ENCODE measurements around the gene RAB3C. TPM values are rescaled to one million over a fixed set of nuclear protein-coding genes. Genes with fewer than 3 reads are reported as not detected.

RAB3C gene
- total RNA-seq, 1 donor from 2014 or later, result 0.52 TPM

DNA sequence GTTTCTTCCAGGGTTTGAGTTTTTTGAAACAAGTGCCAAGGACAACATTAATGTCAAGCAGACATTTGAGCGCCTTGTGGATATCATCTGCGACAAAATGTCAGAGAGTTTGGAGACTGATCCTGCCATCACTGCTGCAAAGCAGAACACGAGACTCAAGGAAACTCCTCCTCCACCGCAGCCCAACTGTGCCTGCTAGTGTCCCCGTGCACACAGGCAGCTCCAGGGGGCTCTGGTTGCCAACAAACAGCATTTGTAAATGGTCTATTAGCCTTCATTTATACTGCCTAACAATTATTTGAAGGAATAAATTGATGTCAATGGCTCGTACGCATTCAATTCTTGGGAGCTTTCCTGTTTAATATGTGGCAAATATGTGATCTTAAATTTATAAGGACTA, 268.3 kb downstream of the RAB3C start:
- H3K9me3 ChIP-seq (ENCODE audit: control insufficient read depth in 3 of 3, low read length in 3 of 3), result no peaks in the 10 kb centered on the region
- H3K9ac ChIP-seq (ENCODE audit: low read depth in 1 of 3, low read length in 3 of 3), result no peak overlapping the region
- H3K4me1 ChIP-seq (ENCODE audit: control insufficient read depth in 3 of 3, insufficient read depth in 3 of 3, low read length in 3 of 3), result no peaks in the 10 kb centered on the region
- no peaks in the 10 kb centered on the region for H3K36me3 ChIP-seq (ENCODE audit: control insufficient read depth in 3 of 3, insufficient read depth in 3 of 3, low read length in 3 of 3)
- H3K4me3 ChIP-seq (ENCODE audit: low read length in 3 of 3), result no peak overlapping the region
- no peaks in the 10 kb centered on the region for H3K27me3 ChIP-seq (ENCODE audit: control insufficient read depth in 3 of 3, insufficient read depth in 3 of 3, low read length in 3 of 3)
- no peak overlapping the region for H3K27ac ChIP-seq (ENCODE audit: low read depth, low read length)

GRCh38 chr5:58851571-58851970, 268.7 kb downstream of the RAB3C start:
- Histone ChIP-seq H3K27me3 (ENCODE audit: control insufficient read depth in 3 of 3, insufficient read depth in 3 of 3, low read length in 3 of 3) (no peaks in the 10 kb centered on the region), H3K36me3 (ENCODE audit: control insufficient read depth in 3 of 3, insufficient read depth in 3 of 3, low read length in 3 of 3) (no peaks in the 10 kb centered on the region), H3K27ac (ENCODE audit: low read depth, low read length) (no peak overlapping the region), H3K4me3 (ENCODE audit: low read length in 3 of 3) (no peak overlapping the region), H3K9me3 (ENCODE audit: control insufficient read depth in 3 of 3, low read length in 3 of 3) (no peaks in the 10 kb centered on the region), H3K9ac (ENCODE audit: low read depth in 1 of 3, low read length in 3 of 3) (no peak overlapping the region), H3K4me1 (ENCODE audit: control insufficient read depth in 3 of 3, insufficient read depth in 3 of 3, low read length in 3 of 3) (no peaks in the 10 kb centered on the region)

- no peak overlapping the region for H3K27ac ChIP-seq (ENCODE audit: low read depth, low read length)
- no peaks in the 10 kb centered on the region for H3K4me1 ChIP-seq (ENCODE audit: control insufficient read depth in 3 of 3, insufficient read depth in 3 of 3, low read length in 3 of 3)
- no peaks in the 10 kb centered on the region for H3K9me3 ChIP-seq (ENCODE audit: control insufficient read depth in 3 of 3, low read length in 3 of 3)
- no peaks in the 10 kb centered on the region for H3K36me3 ChIP-seq (ENCODE audit: control insufficient read depth in 3 of 3, insufficient read depth in 3 of 3, low read length in 3 of 3)
- H3K4me3 ChIP-seq (ENCODE audit: low read length in 3 of 3), result no peak overlapping the region
- H3K27me3 ChIP-seq (ENCODE audit: control insufficient read depth in 3 of 3, insufficient read depth in 3 of 3, low read length in 3 of 3), result no peaks in the 10 kb centered on the region
- no peak overlapping the region for H3K9ac ChIP-seq (ENCODE audit: low read depth in 1 of 3, low read length in 3 of 3)
Measured at GRCh38 chr5:58852566-58852965, 269.7 kb downstream of the RAB3C start.

- Histone ChIP-seq H3K27me3 (ENCODE audit: control insufficient read depth in 3 of 3, insufficient read depth in 3 of 3, low read length in 3 of 3) (no peaks in the 10 kb centered on the region), H3K9me3 (ENCODE audit: control insufficient read depth in 3 of 3, low read length in 3 of 3) (no peaks in the 10 kb centered on the region), H3K4me3 (ENCODE audit: low read length in 3 of 3) (no peak overlapping the region), H3K9ac (ENCODE audit: low read depth in 1 of 3, low read length in 3 of 3) (no peak overlapping the region), H3K4me1 (ENCODE audit: control insufficient read depth in 3 of 3, insufficient read depth in 3 of 3, low read length in 3 of 3) (no peaks in the 10 kb centered on the region), H3K36me3 (ENCODE audit: control insufficient read depth in 3 of 3, insufficient read depth in 3 of 3, low read length in 3 of 3) (no peaks in the 10 kb centered on the region), H3K27ac (ENCODE audit: low read depth, low read length) (no peak overlapping the region)
Measured at GRCh38 chr5:58854441-58854840, 271.6 kb downstream of the RAB3C start.

GRCh38 chr5:58855851-58856739, 273.2 kb downstream of the RAB3C start:
- Histone ChIP-seq H3K36me3 (ENCODE audit: control insufficient read depth in 3 of 3, insufficient read depth in 3 of 3, low read length in 3 of 3) (no peaks in the 10 kb centered on the region), H3K9me3 (ENCODE audit: control insufficient read depth in 3 of 3, low read length in 3 of 3) (no peaks in the 10 kb centered on the region)

DNA sequence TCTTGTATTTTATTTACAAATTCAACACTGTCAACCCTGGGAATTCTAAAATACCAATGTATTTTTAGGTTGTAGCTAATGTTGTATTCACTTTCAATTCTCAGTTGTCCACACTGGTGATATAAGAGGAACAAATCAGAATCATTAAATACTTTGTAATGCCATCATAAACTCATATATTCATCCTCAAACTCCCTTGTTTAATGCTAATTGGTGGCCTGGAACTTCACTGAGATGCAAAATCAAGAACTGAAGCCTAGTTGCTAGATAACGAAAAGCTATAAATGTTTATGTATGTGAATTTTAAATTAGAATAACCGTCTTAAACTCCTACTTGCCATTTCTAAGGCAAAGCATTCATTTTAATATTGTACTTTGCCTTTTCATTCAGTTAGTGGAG, 274.7 kb downstream of the RAB3C start:
- Histone ChIP-seq H3K4me3 (ENCODE audit: low read length in 3 of 3) (no peak overlapping the region), H3K27ac (ENCODE audit: low read depth, low read length) (no peak overlapping the region), H3K9me3 (ENCODE audit: control insufficient read depth in 3 of 3, low read length in 3 of 3) (no peaks in the 10 kb centered on the region), H3K27me3 (ENCODE audit: control insufficient read depth in 3 of 3, insufficient read depth in 3 of 3, low read length in 3 of 3) (no peaks in the 10 kb centered on the region), H3K36me3 (ENCODE audit: control insufficient read depth in 3 of 3, insufficient read depth in 3 of 3, low read length in 3 of 3) (no peaks in the 10 kb centered on the region), H3K4me1 (ENCODE audit: control insufficient read depth in 3 of 3, insufficient read depth in 3 of 3, low read length in 3 of 3) (no peaks in the 10 kb centered on the region), H3K9ac (ENCODE audit: low read depth in 1 of 3, low read length in 3 of 3) (no peak overlapping the region)

More at GRCh38 chr5:58855851-58856739, 273.2 kb downstream of the RAB3C start:
- no peaks in the 10 kb centered on the region for H3K4me1 ChIP-seq (ENCODE audit: control insufficient read depth in 3 of 3, insufficient read depth in 3 of 3, low read length in 3 of 3)
- no peak overlapping the region for H3K27ac ChIP-seq (ENCODE audit: low read depth, low read length)
- no peak overlapping the region for H3K9ac ChIP-seq (ENCODE audit: low read depth in 1 of 3, low read length in 3 of 3)
- H3K27me3 ChIP-seq (ENCODE audit: control insufficient read depth in 3 of 3, insufficient read depth in 3 of 3, low read length in 3 of 3), result no peaks in the 10 kb centered on the region
- no peak overlapping the region for H3K4me3 ChIP-seq (ENCODE audit: low read length in 3 of 3)

- Histone ChIP-seq H3K9me3 (ENCODE audit: control insufficient read depth in 3 of 3, low read length in 3 of 3) (no peaks in the 10 kb centered on the region), H3K4me1 (ENCODE audit: control insufficient read depth in 3 of 3, insufficient read depth in 3 of 3, low read length in 3 of 3) (no peaks in the 10 kb centered on the region), H3K27ac (ENCODE audit: low read depth, low read length) (no peak overlapping the region), H3K4me3 (ENCODE audit: low read length in 3 of 3) (no peak overlapping the region), H3K27me3 (ENCODE audit: control insufficient read depth in 3 of 3, insufficient read depth in 3 of 3, low read length in 3 of 3) (no peaks in the 10 kb centered on the region), H3K36me3 (ENCODE audit: control insufficient read depth in 3 of 3, insufficient read depth in 3 of 3, low read length in 3 of 3) (no peaks in the 10 kb centered on the region), H3K9ac (ENCODE audit: low read depth in 1 of 3, low read length in 3 of 3) (no peak overlapping the region)
Measured at GRCh38 chr5:58860680-58861079, 277.8 kb downstream of the RAB3C start.

- H3K4me3 ChIP-seq (ENCODE audit: low read length in 3 of 3), result no peak overlapping the region
- H3K36me3 ChIP-seq (ENCODE audit: control insufficient read depth in 3 of 3, insufficient read depth in 3 of 3, low read length in 3 of 3), result no peaks in the 10 kb centered on the region
- H3K4me1 ChIP-seq (ENCODE audit: control insufficient read depth in 3 of 3, insufficient read depth in 3 of 3, low read length in 3 of 3), result no peaks in the 10 kb centered on the region
- no peak overlapping the region for H3K9ac ChIP-seq (ENCODE audit: low read depth in 1 of 3, low read length in 3 of 3)
- H3K27me3 ChIP-seq (ENCODE audit: control insufficient read depth in 3 of 3, insufficient read depth in 3 of 3, low read length in 3 of 3), result no peaks in the 10 kb centered on the region
- H3K9me3 ChIP-seq (ENCODE audit: control insufficient read depth in 3 of 3, low read length in 3 of 3), result no peaks in the 10 kb centered on the region
- H3K27ac ChIP-seq (ENCODE audit: low read depth, low read length), result no peak overlapping the region
Measured at GRCh38 chr5:58868931-58869330, 286.1 kb downstream of the RAB3C start.

DNA sequence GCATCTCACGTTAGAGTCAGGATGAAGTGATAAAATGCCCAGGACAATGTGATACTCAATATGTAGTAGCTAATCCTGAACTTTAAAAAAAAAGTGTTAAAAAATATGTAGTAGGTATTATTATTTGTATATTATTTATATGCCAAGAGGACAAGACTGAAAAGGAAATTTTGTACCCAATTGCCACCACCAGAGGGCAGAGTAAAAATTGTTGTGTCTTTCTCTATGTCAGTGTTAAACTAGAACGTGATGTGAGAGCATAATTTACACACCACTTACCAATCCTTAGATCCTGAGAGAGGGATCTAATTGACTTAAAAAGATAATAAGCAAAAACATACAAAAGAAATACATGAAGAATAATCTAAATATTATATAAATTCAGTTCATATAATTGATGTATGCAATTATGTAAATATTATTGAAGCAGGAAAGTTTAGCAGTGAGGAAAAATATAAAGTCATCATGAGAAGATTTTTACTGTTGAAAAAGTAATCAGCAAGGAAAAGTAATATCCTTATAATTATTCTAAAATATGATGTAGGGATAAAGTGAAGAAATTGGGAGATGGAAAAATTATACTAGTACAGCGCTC, 288.9 kb downstream of the RAB3C start:
- H3K27me3 ChIP-seq (ENCODE audit: control insufficient read depth in 3 of 3, insufficient read depth in 3 of 3, low read length in 3 of 3), result no peaks in the 10 kb centered on the region
- H3K9me3 ChIP-seq (ENCODE audit: control insufficient read depth in 3 of 3, low read length in 3 of 3), result no peaks in the 10 kb centered on the region
- H3K36me3 ChIP-seq (ENCODE audit: control insufficient read depth in 3 of 3, insufficient read depth in 3 of 3, low read length in 3 of 3), result no peaks in the 10 kb centered on the region
- no peak overlapping the region for H3K27ac ChIP-seq (ENCODE audit: low read depth, low read length)
- H3K4me1 ChIP-seq (ENCODE audit: control insufficient read depth in 3 of 3, insufficient read depth in 3 of 3, low read length in 3 of 3), result no peaks in the 10 kb centered on the region
- H3K4me3 ChIP-seq (ENCODE audit: low read length in 3 of 3), result no peak overlapping the region
- no peak overlapping the region for H3K9ac ChIP-seq (ENCODE audit: low read depth in 1 of 3, low read length in 3 of 3)

DNA sequence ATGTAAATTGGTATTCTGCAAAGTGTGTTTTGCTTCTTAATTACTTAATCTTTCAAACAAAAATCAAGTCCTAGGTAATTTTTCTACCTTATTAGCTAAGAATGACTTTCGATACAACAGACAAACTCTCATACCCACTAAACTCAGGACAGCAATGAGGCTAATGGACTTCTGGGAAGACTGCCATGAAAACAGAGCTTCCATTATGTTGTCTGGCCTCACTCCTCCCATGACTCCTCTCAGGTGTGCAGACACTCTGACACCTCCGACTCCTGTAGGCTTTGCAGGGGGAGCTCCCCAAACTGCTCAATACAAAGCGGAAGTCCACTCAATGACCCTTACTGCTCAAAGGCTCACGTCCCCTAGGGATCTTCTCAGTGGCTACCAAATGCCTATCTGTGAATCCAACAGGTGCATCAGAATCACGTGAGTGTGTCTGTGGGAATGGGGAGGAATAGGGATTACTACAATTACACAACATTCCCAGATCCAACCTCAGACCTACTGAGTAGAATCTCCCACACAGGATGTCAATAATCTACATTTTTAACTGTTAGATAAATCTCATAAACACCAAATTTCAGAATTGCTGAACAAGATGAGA, 289.9 kb downstream of the RAB3C start:
- no peaks in the 10 kb centered on the region for H3K27me3 ChIP-seq (ENCODE audit: control insufficient read depth in 3 of 3, insufficient read depth in 3 of 3, low read length in 3 of 3)
- no peaks in the 10 kb centered on the region for H3K36me3 ChIP-seq (ENCODE audit: control insufficient read depth in 3 of 3, insufficient read depth in 3 of 3, low read length in 3 of 3)
- H3K9ac ChIP-seq (ENCODE audit: low read depth in 1 of 3, low read length in 3 of 3), result no peak overlapping the region
- H3K9me3 ChIP-seq (ENCODE audit: control insufficient read depth in 3 of 3, low read length in 3 of 3), result no peaks in the 10 kb centered on the region
- H3K4me1 ChIP-seq (ENCODE audit: control insufficient read depth in 3 of 3, insufficient read depth in 3 of 3, low read length in 3 of 3), result no peaks in the 10 kb centered on the region
- H3K4me3 ChIP-seq (ENCODE audit: low read length in 3 of 3), result no peak overlapping the region
- H3K27ac ChIP-seq (ENCODE audit: low read depth, low read length), result no peak overlapping the region
